Breast epithelium (tissue), 4 donors: ENCODE results near the gene MT4. TPM values are rescaled to one million over a fixed set of nuclear protein-coding genes. Genes with fewer than 3 reads are reported as not detected.

Source experiments
- DNase-seq, 2 donors: peaks; one replicate each; pipeline ENCODE4 v3.0.0-alpha.2; 2019; ENCODE audit warnings: low spot score in 2 of 2
- H3K27ac ChIP-seq, 2 donors: fragments of 200-600 bp; sonication (generic) in 1 of 2; one replicate each; pipeline ENCODE4 v1.5.1; 2016 to 2019; ENCODE audit warnings: mild to moderate bottlenecking in 1 of 2
- H3K27me3 ChIP-seq, 2 donors: fragments of 200-600 bp; sonication (generic) in 1 of 2; one replicate each; pipeline versions ENCODE4 v1.5.1 to v1.6.0; 2017 to 2019; ENCODE audit warnings: control low read depth in 1 of 2, mild to moderate bottlenecking in 1 of 2
- H3K36me3 ChIP-seq: fragments of 200-600 bp; one replicate; pipeline ENCODE4 v1.5.1; 2019
- H3K4me1 ChIP-seq, 2 donors: fragments of 200-600 bp; sonication (generic); one replicate each; pipeline ENCODE4 v1.5.1; 2016 to 2019; ENCODE audit warnings: control low read depth in 1 of 2
- H3K4me3 ChIP-seq, 3 donors: fragments of 200-600 bp; sonication (generic); 1 replicate in 2 of 3; 2 replicates in 1 of 3; pipeline ENCODE4 v1.5.1; 2016 to 2019; ENCODE audit warnings: mild to moderate bottlenecking in 3 of 3, moderate library complexity in 2 of 3
- H3K9me3 ChIP-seq, 2 donors: fragments of 200-600 bp; sonication (generic) in 1 of 2; one replicate each; pipeline ENCODE4 v1.5.1; 2016 to 2019; ENCODE audit warnings: control low read depth in 1 of 2
- POLR2A ChIP-seq: fragments of 450-650 bp; IDR thresholded peaks from one replicate; pipeline ENCODE4 v1.6.1; 2016; ENCODE audit warnings: antibody characterized with exemption, mild to moderate bottlenecking, moderate library complexity
- POLR2AphosphoS5 ChIP-seq, 3 donors: sonication (generic); formaldehyde crosslinking; IDR thresholded peaks; one replicate each; pipeline ENCODE4 v1.6.1; 2017; ENCODE audit warnings: antibody characterized with exemption in 3 of 3
- intact Hi-C: fragments of 100-400 bp; cut with DNase I; formaldehyde crosslinking; loops from one replicate; pipeline ENCODE4 v1.15.1; 2023; ENCODE audit warnings: low total_unique reads
- total RNA-seq, 3 donors: library from RNA; depleted of rRNA; stranded (reverse); fragments of >200 nt; gene quantifications; one replicate each; pipeline ENCODE4 v1.1.0, GENCODE V29; 2016
- TF ChIP-seq, protein P1 (sequence below), 3 donors: fragments of 450-650 bp; IDR thresholded peaks; one replicate each; pipeline ENCODE4 v1.5.1; 2016 to 2017; ENCODE audit warnings: antibody characterized with exemption in 3 of 3, mild to moderate bottlenecking in 3 of 3, moderate library complexity in 3 of 3

MT4 gene
- total RNA-seq, 3 donors from 2014 or later = not detected

DNA sequence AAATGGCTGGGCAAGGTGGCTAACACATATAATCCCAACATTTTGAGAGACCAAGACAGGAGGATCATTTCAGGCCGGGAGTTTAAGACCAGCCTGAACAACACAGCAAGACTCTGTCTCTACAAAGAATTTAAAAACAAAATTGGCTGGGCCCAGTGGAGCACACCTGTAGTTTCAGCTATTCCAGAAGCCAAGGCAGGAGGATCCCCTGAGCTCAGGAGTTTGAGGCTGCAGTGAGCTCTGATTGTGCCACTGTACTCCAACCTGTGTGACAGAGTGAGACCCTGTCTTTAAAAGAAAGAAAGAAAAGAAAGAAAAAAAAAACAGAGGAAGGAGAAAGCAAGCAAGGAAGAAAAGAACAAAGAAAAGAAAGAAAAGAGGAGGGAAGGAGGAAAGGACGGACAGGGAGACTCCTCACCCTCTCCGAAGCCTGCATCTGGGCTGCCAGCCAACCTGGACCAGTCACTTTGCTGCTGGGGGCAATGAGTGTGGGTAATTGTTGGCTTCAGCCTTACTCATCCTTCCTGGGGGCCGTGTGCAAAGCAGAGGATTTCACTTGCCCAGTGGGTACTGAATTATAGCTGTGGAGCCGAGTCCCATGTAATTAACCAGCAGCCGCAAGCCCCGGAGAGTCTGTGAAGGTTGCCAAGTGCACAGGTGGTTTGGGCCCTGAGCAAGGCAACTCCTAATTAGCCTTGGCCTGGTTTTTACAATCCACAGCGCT is 6.7 kb upstream of the MT4 start:
- no peaks in the 10 kb centered on the region for H3K9me3 ChIP-seq
- peak in 1 of 2 donors; percentile 63 for DNase-seq
- no peak overlapping the region for H3K4me3 ChIP-seq
- TF ChIP-seq, protein P1, sequence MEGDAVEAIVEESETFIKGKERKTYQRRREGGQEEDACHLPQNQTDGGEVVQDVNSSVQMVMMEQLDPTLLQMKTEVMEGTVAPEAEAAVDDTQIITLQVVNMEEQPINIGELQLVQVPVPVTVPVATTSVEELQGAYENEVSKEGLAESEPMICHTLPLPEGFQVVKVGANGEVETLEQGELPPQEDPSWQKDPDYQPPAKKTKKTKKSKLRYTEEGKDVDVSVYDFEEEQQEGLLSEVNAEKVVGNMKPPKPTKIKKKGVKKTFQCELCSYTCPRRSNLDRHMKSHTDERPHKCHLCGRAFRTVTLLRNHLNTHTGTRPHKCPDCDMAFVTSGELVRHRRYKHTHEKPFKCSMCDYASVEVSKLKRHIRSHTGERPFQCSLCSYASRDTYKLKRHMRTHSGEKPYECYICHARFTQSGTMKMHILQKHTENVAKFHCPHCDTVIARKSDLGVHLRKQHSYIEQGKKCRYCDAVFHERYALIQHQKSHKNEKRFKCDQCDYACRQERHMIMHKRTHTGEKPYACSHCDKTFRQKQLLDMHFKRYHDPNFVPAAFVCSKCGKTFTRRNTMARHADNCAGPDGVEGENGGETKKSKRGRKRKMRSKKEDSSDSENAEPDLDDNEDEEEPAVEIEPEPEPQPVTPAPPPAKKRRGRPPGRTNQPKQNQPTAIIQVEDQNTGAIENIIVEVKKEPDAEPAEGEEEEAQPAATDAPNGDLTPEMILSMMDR (IDR thresholded peaks at IDR 0.05) = no peak
- TF ChIP-seq POLR2AphosphoS5 (IDR thresholded peaks at IDR 0.05) (no peak), POLR2A (no peak)
- intact Hi-C loops = no loop called here
- H3K27ac ChIP-seq = no peak overlapping the region
- H3K36me3 ChIP-seq = no peaks in the 10 kb centered on the region
- no peaks in the 10 kb centered on the region for H3K4me1 ChIP-seq
- no peaks in the 10 kb centered on the region for H3K27me3 ChIP-seq

DNA sequence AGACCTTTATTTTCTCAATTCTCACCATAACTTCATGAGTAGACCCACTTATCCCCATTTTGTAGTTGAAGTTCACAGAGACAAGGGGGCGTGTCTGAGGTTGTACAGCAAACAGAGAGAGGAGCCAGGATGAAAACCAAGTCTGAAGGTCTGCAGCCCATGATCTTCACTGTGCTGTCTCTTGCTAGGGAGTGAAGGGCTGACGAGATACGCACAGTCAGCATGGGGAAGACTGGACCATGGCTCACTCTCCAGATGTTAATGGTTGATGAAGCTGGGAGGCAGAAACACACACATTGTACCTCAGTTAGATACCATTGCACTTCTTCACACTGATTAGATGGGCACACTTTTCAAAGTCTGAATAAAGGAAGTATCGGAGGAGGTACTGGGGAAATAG is 5.8 kb upstream of the MT4 start:
- H3K4me3 ChIP-seq = no peak overlapping the region
- no peaks in the 10 kb centered on the region for H3K27me3 ChIP-seq
- DNase-seq = no peak
- intact Hi-C loops = no loop called here
- H3K9me3 ChIP-seq = no peaks in the 10 kb centered on the region
- H3K27ac ChIP-seq = no peak overlapping the region
- no peaks in the 10 kb centered on the region for H3K4me1 ChIP-seq
- no peaks in the 10 kb centered on the region for H3K36me3 ChIP-seq
- no peak for TF ChIP-seq POLR2AphosphoS5 (IDR thresholded peaks at IDR 0.05)

DNA sequence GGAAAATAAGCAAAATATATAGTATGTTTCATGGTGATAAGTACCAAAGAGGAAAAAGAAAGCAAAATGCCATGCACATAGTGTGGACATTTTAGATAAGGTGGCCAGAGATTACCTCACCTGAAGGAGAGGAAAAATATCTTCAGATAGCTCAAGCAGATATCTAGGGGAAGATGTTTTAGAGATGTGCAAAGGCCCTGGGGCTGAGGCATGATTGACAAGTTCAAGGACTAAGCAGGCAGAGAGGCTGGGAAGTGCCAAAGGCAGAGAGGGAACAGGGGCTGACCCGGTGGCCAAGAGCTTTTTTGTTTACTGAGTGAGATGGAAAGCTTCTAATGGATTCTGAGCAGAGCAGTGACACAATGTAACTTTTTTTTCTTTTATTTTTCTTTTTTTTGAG is 4.4 kb upstream of the MT4 start:
- TF ChIP-seq POLR2AphosphoS5 (IDR thresholded peaks at IDR 0.05) (no peak), POLR2A (no peak)
- H3K4me3 ChIP-seq = no peak overlapping the region
- intact Hi-C loops = no loop called here
- H3K9me3 ChIP-seq = no peaks in the 10 kb centered on the region
- no peak for DNase-seq
- H3K27ac ChIP-seq = no peak overlapping the region
- H3K36me3 ChIP-seq = no peaks in the 10 kb centered on the region
- H3K27me3 ChIP-seq = no peaks in the 10 kb centered on the region
- H3K4me1 ChIP-seq = no peaks in the 10 kb centered on the region

DNA sequence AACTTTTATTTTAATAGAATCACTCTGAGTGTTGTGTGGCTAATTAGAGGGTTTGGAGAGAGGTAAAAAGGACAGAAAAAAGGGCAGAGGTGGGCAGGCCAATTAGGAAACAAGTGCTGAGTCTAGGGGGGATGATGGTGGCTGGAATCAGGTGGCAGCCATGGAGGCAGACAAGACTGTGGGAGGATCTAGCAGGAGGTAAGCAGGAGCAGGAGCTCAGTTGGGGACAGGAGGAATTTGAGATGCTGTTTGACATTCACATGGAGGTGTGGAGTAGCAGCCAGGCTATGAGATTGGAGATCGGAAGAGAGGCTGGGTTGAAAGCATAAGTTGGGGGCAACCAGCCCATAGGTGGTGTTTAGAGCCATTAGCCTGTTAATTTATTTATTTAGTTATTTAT is 3.7 kb upstream of the MT4 start:
- no peaks in the 10 kb centered on the region for H3K4me1 ChIP-seq
- TF ChIP-seq, protein P1 (IDR thresholded peaks at IDR 0.05) = no peak
- TF ChIP-seq POLR2AphosphoS5 (IDR thresholded peaks at IDR 0.05) (no peak), POLR2A (no peak)
- no peak overlapping the region for H3K4me3 ChIP-seq
- no peak overlapping the region for H3K27ac ChIP-seq
- no peak for DNase-seq
- no peaks in the 10 kb centered on the region for H3K27me3 ChIP-seq
- no peaks in the 10 kb centered on the region for H3K36me3 ChIP-seq
- no peaks in the 10 kb centered on the region for H3K9me3 ChIP-seq
- intact Hi-C loops = no loop called here

DNA sequence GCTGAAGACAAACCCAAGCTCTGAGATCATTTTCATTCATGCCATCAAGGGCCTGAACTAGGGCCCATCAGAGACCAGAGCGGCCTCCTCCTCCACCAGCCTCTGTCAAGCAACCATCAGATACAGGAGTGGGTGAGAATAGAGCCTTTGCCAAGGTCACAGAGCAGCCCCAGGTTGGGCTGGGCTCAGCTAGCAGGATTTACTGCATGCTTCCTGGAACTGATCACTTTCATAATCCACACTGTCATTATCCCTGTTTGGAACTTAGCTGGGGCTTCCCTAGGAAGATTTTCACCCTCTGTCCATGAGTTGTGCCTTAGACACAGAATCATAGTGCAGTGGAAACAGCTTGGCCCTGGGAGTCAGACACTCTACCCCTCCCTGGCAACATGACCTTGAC is 5.1 kb downstream of the MT4 start:
- intact Hi-C loops = no loop called here
- Histone ChIP-seq H3K9me3 (no peaks in the 10 kb centered on the region), H3K36me3 (no peaks in the 10 kb centered on the region), H3K4me1 (no peaks in the 10 kb centered on the region), H3K27ac (no peak overlapping the region), H3K4me3 (no peak overlapping the region), H3K27me3 (no peaks in the 10 kb centered on the region)
- no peak for DNase-seq
- TF ChIP-seq, protein P1 (IDR thresholded peaks at IDR 0.05) = no peak
- no peak for TF ChIP-seq POLR2AphosphoS5 (IDR thresholded peaks at IDR 0.05)
- TF ChIP-seq POLR2A = no peak

DNA sequence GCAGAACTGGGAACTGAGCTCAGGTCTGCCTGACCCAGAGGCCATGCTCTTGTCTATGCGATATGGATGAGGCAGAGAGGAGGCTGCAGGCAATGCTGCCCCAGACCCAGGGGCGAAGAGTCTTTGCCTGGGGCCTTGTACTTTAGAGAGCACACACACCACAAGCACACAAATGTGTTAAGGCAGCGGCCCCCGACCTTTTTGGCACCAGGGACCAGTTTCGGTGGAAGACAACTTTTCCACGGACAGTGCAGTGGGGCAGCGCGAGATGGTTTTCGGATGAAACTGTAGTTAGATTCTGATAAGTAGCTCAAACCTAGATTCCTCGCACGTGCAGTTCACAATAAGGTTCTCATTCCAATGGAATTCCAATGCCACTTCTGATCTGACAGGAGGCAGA is 6.7 kb downstream of the MT4 start:
- Histone ChIP-seq H3K27me3 (no peaks in the 10 kb centered on the region), H3K27ac (no peak overlapping the region), H3K4me1 (no peaks in the 10 kb centered on the region), H3K9me3 (no peaks in the 10 kb centered on the region), H3K4me3 (no peak overlapping the region), H3K36me3 (no peaks in the 10 kb centered on the region)
- TF ChIP-seq POLR2A (no peak), POLR2AphosphoS5 (IDR thresholded peaks at IDR 0.05) (no peak)
- TF ChIP-seq, protein P1 (IDR thresholded peaks at IDR 0.05) = no peak
- intact Hi-C loops = no loop called here
- DNase-seq = no peak
